Measurements from ENCODE around the gene CD59.

DNA sequence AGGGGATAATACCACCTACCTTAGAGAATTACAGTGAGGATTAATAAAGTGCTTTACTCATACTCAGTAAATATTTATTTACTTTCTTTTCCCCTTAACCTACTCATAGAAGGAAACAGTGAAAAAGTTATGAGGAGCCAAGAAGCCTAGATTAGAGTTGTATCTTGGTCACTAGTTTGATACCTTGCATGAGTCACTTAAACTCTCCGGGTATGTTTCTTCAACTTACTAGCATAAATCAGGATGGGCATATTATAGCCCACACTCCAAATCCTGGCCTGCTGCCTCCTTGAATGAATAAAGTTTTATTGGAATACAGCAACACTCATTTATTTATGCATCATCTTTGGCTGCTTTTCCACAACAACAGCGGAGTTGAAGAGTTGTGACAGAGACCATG lies 29.9 kb upstream of the CD59 start:
- TF ChIP-seq CTCF (conservative IDR thresholded peaks at IDR 0.05; ENCODE audit: low read length) = no peak
- TF ChIP-seq EZH2phosphoT487 (IDR thresholded peaks at IDR 0.05; ENCODE audit: borderline replicate concordance) = no peak

All from Loucy (cell line).